Measurements from ENCODE around the gene MSTN.
"Not testable (repeated sequence)": the region's sequence is repeated elsewhere in the genome, so short reads cannot be mapped to it uniquely, and the experiment has no call there.

Gene MSTN

DNA sequence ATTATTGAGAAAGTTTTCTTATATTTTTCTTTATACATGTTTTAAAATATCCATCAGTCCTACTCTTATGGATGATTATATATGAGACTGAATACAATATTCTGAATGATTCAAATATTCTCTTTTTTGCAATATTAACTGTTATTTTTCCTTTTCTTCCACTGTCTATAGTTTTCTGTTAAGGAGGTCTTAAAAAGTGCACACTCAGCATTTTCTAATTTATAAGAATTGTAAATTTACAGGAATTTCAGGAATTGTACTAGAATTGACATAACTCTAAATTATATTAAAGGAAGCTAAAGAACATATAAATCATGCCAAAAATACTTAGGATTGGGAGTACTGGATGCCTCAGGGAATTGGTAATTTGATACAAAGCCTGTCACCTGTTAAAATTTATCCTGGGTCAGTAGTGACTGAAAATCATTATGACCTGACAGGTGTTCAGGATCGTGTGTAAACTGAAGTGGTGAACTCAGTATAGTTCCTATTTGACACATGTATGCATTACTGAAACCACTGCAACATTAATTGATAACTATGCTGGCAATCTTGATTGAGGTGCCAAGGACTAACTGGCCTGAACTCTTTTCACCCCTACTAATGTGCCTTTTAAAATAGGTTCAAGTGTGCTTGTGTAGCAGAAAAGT, 30.4 kb downstream of the MSTN start:
- no peaks in the 10 kb centered on the region for H3K27me3 ChIP-seq (ENCODE audit: insufficient read depth, poor library complexity, severe bottlenecking)
- H3K27ac ChIP-seq (ENCODE audit: poor library complexity, severe bottlenecking) = no peak overlapping the region
- H3K9me3 ChIP-seq (ENCODE audit: severe bottlenecking) = no peaks in the 10 kb centered on the region
- DNase-seq (ENCODE audit: low spot score) = no peak
- TF ChIP-seq, protein P1, sequence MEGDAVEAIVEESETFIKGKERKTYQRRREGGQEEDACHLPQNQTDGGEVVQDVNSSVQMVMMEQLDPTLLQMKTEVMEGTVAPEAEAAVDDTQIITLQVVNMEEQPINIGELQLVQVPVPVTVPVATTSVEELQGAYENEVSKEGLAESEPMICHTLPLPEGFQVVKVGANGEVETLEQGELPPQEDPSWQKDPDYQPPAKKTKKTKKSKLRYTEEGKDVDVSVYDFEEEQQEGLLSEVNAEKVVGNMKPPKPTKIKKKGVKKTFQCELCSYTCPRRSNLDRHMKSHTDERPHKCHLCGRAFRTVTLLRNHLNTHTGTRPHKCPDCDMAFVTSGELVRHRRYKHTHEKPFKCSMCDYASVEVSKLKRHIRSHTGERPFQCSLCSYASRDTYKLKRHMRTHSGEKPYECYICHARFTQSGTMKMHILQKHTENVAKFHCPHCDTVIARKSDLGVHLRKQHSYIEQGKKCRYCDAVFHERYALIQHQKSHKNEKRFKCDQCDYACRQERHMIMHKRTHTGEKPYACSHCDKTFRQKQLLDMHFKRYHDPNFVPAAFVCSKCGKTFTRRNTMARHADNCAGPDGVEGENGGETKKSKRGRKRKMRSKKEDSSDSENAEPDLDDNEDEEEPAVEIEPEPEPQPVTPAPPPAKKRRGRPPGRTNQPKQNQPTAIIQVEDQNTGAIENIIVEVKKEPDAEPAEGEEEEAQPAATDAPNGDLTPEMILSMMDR (IDR thresholded peaks at IDR 0.05; ENCODE audit: poor library complexity, severe bottlenecking) = no peak
- ATAC-seq (ENCODE audit: low read depth) = no peak
- no peaks in the 10 kb centered on the region for H3K36me3 ChIP-seq (ENCODE audit: low read depth)
- H3K4me3 ChIP-seq (ENCODE audit: severe bottlenecking) = no peak overlapping the region
- H3K4me1 ChIP-seq (ENCODE audit: insufficient read depth, poor library complexity, severe bottlenecking) = no peaks in the 10 kb centered on the region

DNA sequence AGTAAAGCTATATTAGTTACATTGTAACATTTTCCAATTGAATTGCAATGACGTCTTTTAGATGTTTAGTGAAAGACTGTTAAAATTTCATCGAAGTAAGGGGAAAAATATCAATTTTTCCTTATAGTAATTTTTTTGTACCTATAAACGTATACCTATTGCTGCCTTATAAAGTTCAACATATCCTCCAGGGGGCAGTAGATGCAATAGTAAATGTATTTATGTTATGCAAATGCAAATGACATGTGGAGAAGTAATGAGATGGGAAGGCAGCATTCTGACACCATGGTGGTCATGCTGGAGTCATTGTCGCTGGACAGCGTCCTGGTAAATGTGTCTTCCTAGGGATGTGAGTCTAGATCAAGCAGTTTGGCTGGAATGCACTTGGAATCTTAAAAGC, 38.7 kb downstream of the MSTN start:
- TF ChIP-seq, protein P1 (IDR thresholded peaks at IDR 0.05; ENCODE audit: poor library complexity, severe bottlenecking) = peak; percentile 68
- Histone ChIP-seq H3K36me3 (ENCODE audit: low read depth) (no peaks in the 10 kb centered on the region), H3K9me3 (ENCODE audit: severe bottlenecking) (no peaks in the 10 kb centered on the region), H3K4me3 (ENCODE audit: severe bottlenecking) (no peak overlapping the region), H3K4me1 (ENCODE audit: insufficient read depth, poor library complexity, severe bottlenecking) (no peaks in the 10 kb centered on the region), H3K27ac (ENCODE audit: poor library complexity, severe bottlenecking) (no peak overlapping the region), H3K27me3 (ENCODE audit: insufficient read depth, poor library complexity, severe bottlenecking) (no peaks in the 10 kb centered on the region)
- ATAC-seq (ENCODE audit: low read depth) (peak; percentile 62; the same call in 2 of the 3 replicates), DNase-seq (ENCODE audit: low spot score) (no peak)

DNA sequence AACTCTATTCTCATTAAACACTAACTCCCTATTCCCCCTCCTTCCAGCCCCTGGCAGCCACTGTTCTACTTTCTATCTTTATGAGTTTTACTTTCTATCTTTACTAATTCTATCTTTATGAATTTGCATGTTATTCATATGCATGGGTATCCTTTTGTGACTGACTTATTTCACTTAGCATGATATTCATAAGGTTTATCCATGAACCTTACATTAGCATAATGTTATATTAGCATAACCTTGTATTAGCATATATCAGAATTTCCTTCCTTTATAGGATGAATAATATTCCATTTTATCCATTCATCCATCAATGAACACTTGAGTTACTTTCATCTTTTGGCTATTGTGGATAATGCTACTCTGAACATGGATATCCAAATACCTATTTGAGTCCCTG, 41.8 kb downstream of the MSTN start:
- no peak overlapping the region for H3K4me3 ChIP-seq (ENCODE audit: severe bottlenecking)
- H3K27ac ChIP-seq (ENCODE audit: poor library complexity, severe bottlenecking) = no peak overlapping the region
- TF ChIP-seq, protein P1 (IDR thresholded peaks at IDR 0.05; ENCODE audit: poor library complexity, severe bottlenecking) = no peak
- no peaks in the 10 kb centered on the region for H3K36me3 ChIP-seq (ENCODE audit: low read depth)
- no peak for DNase-seq (ENCODE audit: low spot score)
- no peaks in the 10 kb centered on the region for H3K27me3 ChIP-seq (ENCODE audit: insufficient read depth, poor library complexity, severe bottlenecking)
- ATAC-seq (ENCODE audit: low read depth) = no peak
- peaks cover 4% of the 10 kb centered on the region for H3K9me3 ChIP-seq (ENCODE audit: severe bottlenecking)
- H3K4me1 ChIP-seq (ENCODE audit: insufficient read depth, poor library complexity, severe bottlenecking) = no peaks in the 10 kb centered on the region

DNA sequence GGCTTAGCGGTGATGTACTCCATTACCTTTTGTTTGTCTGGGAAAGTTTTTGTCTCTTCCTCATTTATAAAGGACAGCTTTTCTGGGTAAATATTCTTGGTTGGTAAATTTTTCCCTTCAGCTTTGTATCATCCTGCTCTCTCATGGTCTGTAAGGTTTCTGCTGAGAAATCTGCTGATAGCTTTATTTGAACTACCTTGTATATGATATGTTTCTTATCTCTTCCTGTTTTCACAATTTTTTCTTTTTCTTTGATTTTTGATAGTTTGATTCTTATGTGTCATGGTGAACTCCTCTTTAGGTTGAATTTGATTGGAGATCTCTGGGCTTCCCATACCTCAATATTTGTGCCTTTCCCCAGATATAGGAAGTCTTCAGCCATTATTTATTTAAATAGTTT, 44.7 kb downstream of the MSTN start:
- TF ChIP-seq, protein P1 (IDR thresholded peaks at IDR 0.05; ENCODE audit: poor library complexity, severe bottlenecking) = no peak
- H3K36me3 ChIP-seq (ENCODE audit: low read depth) = no peaks in the 10 kb centered on the region
- peaks cover 6% of the 10 kb centered on the region for H3K9me3 ChIP-seq (ENCODE audit: severe bottlenecking)
- ATAC-seq (ENCODE audit: low read depth) (no peak), DNase-seq (ENCODE audit: low spot score) (no peak)
- no peaks in the 10 kb centered on the region for H3K27me3 ChIP-seq (ENCODE audit: insufficient read depth, poor library complexity, severe bottlenecking)
- H3K4me1 ChIP-seq (ENCODE audit: insufficient read depth, poor library complexity, severe bottlenecking) = no peaks in the 10 kb centered on the region
- no peak overlapping the region for H3K27ac ChIP-seq (ENCODE audit: poor library complexity, severe bottlenecking)
- no peak overlapping the region for H3K4me3 ChIP-seq (ENCODE audit: severe bottlenecking)

DNA sequence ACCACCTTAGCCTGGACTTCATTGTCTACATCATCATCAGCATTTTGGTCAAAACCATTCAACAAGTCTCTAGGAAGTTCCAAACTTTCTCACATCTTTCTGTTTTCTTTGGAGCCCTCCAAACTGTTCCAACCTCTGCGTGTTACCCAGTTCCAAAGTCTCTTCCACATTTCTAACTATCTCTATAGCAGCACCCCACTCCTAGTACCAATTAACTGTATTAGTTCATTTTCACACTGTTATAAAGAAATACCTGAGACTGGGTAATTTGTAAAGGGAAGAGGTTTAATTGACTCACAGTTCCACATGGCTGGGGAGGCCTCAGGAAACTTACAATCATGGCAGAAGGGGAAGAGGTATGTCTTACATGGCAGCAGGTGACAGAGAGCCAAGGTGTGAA, 46.6 kb downstream of the MSTN start:
- not testable (repeated sequence) for H3K9me3 ChIP-seq (ENCODE audit: severe bottlenecking); H3K4me3 ChIP-seq (ENCODE audit: severe bottlenecking); H3K4me1 ChIP-seq (ENCODE audit: insufficient read depth, poor library complexity, severe bottlenecking); ATAC-seq (ENCODE audit: low read depth); H3K27me3 ChIP-seq (ENCODE audit: insufficient read depth, poor library complexity, severe bottlenecking); DNase-seq (ENCODE audit: low spot score); H3K36me3 ChIP-seq (ENCODE audit: low read depth); H3K27ac ChIP-seq (ENCODE audit: poor library complexity, severe bottlenecking)
